Measurements from ENCODE around the gene RNF220.

DNA sequence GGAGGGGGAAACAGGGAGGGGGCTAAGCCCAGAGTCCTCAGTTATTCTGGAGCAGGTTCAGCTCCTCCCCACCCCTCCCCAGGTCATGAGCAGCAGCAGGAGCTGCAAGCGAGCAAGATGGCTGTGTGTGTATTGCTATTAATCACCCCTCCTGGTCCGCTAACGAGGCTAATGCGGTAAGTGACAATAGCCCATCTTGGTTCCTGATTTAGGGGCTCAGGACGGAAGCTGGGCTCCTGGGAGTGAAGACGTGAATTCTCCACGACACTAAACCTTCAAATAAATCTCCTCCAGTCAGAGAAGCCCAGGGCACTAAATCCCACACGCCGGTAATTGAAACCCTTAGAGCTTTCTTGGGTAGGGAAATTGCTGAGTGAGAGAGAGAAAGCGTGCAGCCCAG is 193.1 kb downstream of the RNF220 start:
- TF ChIP-seq CTCF (optimal IDR thresholded peaks at IDR 0.05 in 1 of 3, IDR thresholded peaks at IDR 0.05 in 1 of 3, conservative IDR thresholded peaks at IDR 0.05 in 1 of 3; ENCODE audit: extremely low read depth in 1 of 3, insufficient read depth in 2 of 3, low read length in 3 of 3), result no peak
- no peak for TF ChIP-seq EZH2 (IDR thresholded peaks at IDR 0.05; ENCODE audit: low read length)
